Neural progenitor cell (in vitro differentiated cells): Measurements from ENCODE around the gene GGA1. TPM values are rescaled to one million over a fixed set of nuclear protein-coding genes. Genes with fewer than 3 reads are reported as not detected.
A peak's percentile ranks its signal among the peaks of the same experiment; 100 is the strongest.

ENCODE experiments used
- DNase-seq: peaks from one replicate; pipeline ENCODE4 v3.0.0-alpha.2; 2016; ENCODE audit warnings: low spot score
- H2AFZ ChIP-seq: fragments of 200-600 bp; sonication (generic); replicated peaks from 2 replicates; pipeline ENCODE4 v1.6.1; 2016; ENCODE audit warnings: antibody characterized with exemption
- H3F3A ChIP-seq: fragments of 200-600 bp; sonication (generic); 2 replicates; pipeline ENCODE4 v1.6.1; 2016; ENCODE audit warnings: antibody characterized with exemption, low read depth
- H3K27ac ChIP-seq: fragments of 200-600 bp; sonication (generic); 2 replicates; pipeline ENCODE4 v1.5.1; 2016; ENCODE audit warnings: mild to moderate bottlenecking
- H3K27me3 ChIP-seq: fragments of 200-600 bp; sonication (generic); 2 replicates; pipeline ENCODE4 v1.6.1; 2016; ENCODE audit warnings: mild to moderate bottlenecking, moderate library complexity
- H3K36me3 ChIP-seq: fragments of 200-600 bp; sonication (generic); 2 replicates; pipeline ENCODE4 v1.5.1; 2016
- H3K4me1 ChIP-seq: fragments of 200-600 bp; sonication (generic); 2 replicates; pipeline ENCODE4 v1.6.1; 2016; ENCODE audit warnings: mixed run types
- H3K4me2 ChIP-seq: fragments of 200-600 bp; sonication (generic); 2 replicates; pipeline ENCODE4 v1.6.1; 2016
- H3K4me3 ChIP-seq: fragments of 200-600 bp; sonication (generic); 2 replicates; pipeline ENCODE4 v1.5.1; 2016
- H3K79me2 ChIP-seq: fragments of 200-600 bp; sonication (generic); 2 replicates; pipeline ENCODE4 v1.6.1; 2016; ENCODE audit warnings: low read depth
- H3K9ac ChIP-seq: fragments of 200-600 bp; sonication (generic); 2 replicates; pipeline ENCODE4 v1.6.1; 2016
- H3K9me3 ChIP-seq: fragments of 200-600 bp; sonication (generic); 2 replicates; pipeline ENCODE4 v1.5.1; 2016; ENCODE audit warnings: low read depth
- H4K20me1 ChIP-seq: fragments of 200-600 bp; sonication (generic); 2 replicates; pipeline ENCODE4 v1.6.1; 2016; ENCODE audit warnings: low read depth
- H3K27ac Mint-ChIP-seq: 3 replicates; pipeline ENCODE4 v1.8.0; 2021; ENCODE audit warnings: mixed read lengths
- H3K27me3 Mint-ChIP-seq: 2 replicates; pipeline ENCODE4 v1.8.0; 2022; ENCODE audit warnings: low read depth, mild to moderate bottlenecking, inconsistent platforms, moderate library complexity, mixed read lengths; ENCODE audit not compliant: insufficient read depth
- H3K36me3 Mint-ChIP-seq: 3 replicates; pipeline ENCODE4 v1.8.0; 2021; ENCODE audit warnings: mixed read lengths
- H3K4me1 Mint-ChIP-seq: 3 replicates; pipeline ENCODE4 v1.8.0; 2021; ENCODE audit warnings: mixed read lengths
- H3K4me3 Mint-ChIP-seq: 3 replicates; pipeline ENCODE4 v1.8.0; 2021; ENCODE audit warnings: mild to moderate bottlenecking, moderate library complexity, mixed read lengths
- H3K9me3 Mint-ChIP-seq: 3 replicates; pipeline ENCODE4 v1.8.0; 2020; ENCODE audit warnings: mixed read lengths
- EZH2 ChIP-seq: fragments of 200-600 bp; sonication (generic); IDR thresholded peaks from 2 replicates; pipeline ENCODE4 v1.6.1; 2017; ENCODE audit warnings: antibody characterized with exemption, mild to moderate bottlenecking, moderate library complexity
- EZH2phosphoT487 ChIP-seq: fragments of 200-600 bp; sonication (generic); IDR thresholded peaks from 2 replicates; pipeline ENCODE4 v1.6.1; 2017; ENCODE audit warnings: antibody characterized with exemption
- total RNA-seq: library from RNA; depleted of rRNA; stranded (reverse); fragments of >200 nt; gene quantifications from 2 replicates; pipeline ENCODE4 v1.2.3, GENCODE V29; 2015; ENCODE audit warnings: low replicate concordance
- TF ChIP-seq, protein P1 (sequence below): fragments of 200-600 bp; sonication (generic); IDR thresholded peaks from 2 replicates; pipeline ENCODE4 v1.5.1; 2017; ENCODE audit warnings: antibody characterized with exemption, mild to moderate bottlenecking

GGA1 gene
- total RNA-seq, 1 donor from 2014 or later: 62.3 TPM

DNA sequence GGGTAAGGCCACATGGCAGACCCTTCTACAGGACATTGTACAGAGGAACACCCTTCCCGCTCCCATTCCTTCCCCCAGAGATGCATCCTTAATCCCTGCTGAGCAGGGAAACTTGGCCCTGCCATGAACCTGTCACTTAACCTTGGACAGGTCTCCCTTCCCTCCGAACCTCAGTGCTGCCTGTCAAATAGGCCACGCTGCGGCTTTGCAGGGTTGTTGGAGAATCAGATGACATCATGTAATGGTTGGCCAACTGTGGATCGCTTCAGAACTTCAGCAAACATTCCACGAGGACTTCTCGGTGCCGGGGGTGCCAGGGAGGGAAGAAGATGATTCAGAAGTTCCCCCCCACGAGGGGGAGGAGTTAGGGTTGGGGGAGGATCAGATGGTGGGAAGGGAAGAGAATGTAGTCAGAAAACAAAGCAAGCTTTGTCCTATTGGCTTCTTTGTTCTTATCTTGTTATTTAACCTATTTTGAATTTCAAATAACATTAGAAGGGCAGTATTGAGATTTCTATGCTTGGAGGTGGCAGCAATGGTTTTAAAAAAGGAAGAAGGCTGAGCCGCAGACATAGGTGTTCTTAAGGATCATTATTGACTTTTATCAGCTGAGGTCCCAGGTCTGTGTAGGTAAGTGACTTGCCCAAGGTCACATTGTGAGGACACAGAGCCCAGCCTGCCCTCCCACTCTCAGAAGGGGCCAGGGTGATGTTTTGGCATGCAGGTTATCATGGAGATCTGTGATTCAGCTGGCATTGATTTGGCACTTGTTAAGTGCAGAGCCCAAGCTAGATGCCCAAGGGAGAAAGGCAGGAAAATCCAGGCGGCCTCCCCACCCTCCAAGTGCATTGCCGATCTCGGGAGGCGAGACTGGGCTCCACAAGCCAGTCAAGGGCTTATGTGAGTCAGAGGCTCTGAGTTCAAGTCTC lies 45.2 kb upstream of the GGA1 start:
- Mint-ChIP-seq H3K4me3 (no peak overlapping the region), H3K9me3 (no peaks in the 10 kb centered on the region)
- peaks cover 16% of the 10 kb centered on the region for H3K4me1 ChIP-seq

DNA sequence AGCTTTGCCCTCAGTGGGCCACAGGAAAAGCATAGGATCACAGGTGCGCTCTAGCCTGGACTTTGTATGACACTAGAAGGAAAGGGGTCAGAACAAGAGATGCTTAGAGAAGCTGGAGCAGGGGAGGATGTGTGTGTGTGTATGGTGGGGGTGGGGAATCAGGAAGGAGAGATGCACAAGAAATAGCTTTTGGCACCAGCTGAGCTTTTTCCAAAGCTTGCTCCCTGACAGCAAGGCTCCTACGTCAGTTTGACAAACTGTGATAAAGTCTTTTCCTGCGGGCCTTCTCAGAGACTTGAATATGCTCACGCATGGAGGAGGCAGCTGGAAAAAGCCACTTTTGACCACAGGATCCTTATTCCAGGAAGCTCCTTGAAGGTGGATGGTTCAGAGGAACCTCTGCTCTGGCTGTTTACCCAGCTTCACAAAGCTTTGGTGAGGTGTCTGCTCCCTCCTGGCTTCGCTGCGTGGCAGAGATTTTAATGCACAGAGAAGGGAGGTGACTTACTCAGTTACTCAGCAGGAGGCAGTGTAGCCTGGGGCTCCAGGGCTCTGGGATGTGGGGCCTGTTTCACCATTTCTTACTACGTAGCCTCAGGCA lies 44.4 kb upstream of the GGA1 start:
- Histone ChIP-seq H3K27me3 (peaks cover 30% of the 10 kb centered on the region), H3K27ac (no peak overlapping the region), H3F3A (peaks cover 11% of the 10 kb centered on the region), H3K4me2 (no peak overlapping the region), H3K79me2 (no peaks in the 10 kb centered on the region), H3K4me3 (no peak overlapping the region), H3K36me3 (no peaks in the 10 kb centered on the region), H3K9me3 (no peaks in the 10 kb centered on the region), H3K9ac (no peak overlapping the region), H3K4me1 (peaks cover 16% of the 10 kb centered on the region), H4K20me1 (no peaks in the 10 kb centered on the region), H2AFZ (no peak overlapping the region)
- Mint-ChIP-seq H3K27me3 (peaks cover 3% of the 10 kb centered on the region), H3K9me3 (no peaks in the 10 kb centered on the region), H3K27ac (no peak overlapping the region), H3K4me3 (no peak overlapping the region), H3K36me3 (peaks cover 2% of the 10 kb centered on the region), H3K4me1 (peaks cover 30% of the 10 kb centered on the region)
- no peak for TF ChIP-seq EZH2phosphoT487
- no peak for TF ChIP-seq EZH2
- TF ChIP-seq, protein P1, sequence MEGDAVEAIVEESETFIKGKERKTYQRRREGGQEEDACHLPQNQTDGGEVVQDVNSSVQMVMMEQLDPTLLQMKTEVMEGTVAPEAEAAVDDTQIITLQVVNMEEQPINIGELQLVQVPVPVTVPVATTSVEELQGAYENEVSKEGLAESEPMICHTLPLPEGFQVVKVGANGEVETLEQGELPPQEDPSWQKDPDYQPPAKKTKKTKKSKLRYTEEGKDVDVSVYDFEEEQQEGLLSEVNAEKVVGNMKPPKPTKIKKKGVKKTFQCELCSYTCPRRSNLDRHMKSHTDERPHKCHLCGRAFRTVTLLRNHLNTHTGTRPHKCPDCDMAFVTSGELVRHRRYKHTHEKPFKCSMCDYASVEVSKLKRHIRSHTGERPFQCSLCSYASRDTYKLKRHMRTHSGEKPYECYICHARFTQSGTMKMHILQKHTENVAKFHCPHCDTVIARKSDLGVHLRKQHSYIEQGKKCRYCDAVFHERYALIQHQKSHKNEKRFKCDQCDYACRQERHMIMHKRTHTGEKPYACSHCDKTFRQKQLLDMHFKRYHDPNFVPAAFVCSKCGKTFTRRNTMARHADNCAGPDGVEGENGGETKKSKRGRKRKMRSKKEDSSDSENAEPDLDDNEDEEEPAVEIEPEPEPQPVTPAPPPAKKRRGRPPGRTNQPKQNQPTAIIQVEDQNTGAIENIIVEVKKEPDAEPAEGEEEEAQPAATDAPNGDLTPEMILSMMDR: no peak
- no peak for DNase-seq

More for the DNA sequence above, 45.2 kb upstream of the GGA1 start:
- Histone ChIP-seq H3K79me2 (no peaks in the 10 kb centered on the region), H3K4me3 (no peak overlapping the region), H3K4me2 (no peak overlapping the region), H3K27me3 (peaks cover 35% of the 10 kb centered on the region), H3K9ac (no peak overlapping the region), H3K36me3 (no peaks in the 10 kb centered on the region), H4K20me1 (no peaks in the 10 kb centered on the region), H3F3A (peaks cover 18% of the 10 kb centered on the region), H3K9me3 (no peaks in the 10 kb centered on the region), H3K27ac (no peak overlapping the region), H2AFZ (no peak overlapping the region)
- peak overlapping the region; percentile 48 for H3K27ac Mint-ChIP-seq
- peaks cover 3% of the 10 kb centered on the region for H3K27me3 Mint-ChIP-seq
- peaks cover 30% of the 10 kb centered on the region for H3K4me1 Mint-ChIP-seq
- no peak for TF ChIP-seq EZH2phosphoT487
- TF ChIP-seq EZH2: no peak
- TF ChIP-seq, protein P1: no peak
- no peak for DNase-seq
- H3K36me3 Mint-ChIP-seq: peaks cover 2% of the 10 kb centered on the region

GRCh38 chr22:37565830-37566229 lies 42.8 kb upstream of the GGA1 start:
- Mint-ChIP-seq H3K4me3 (no peak overlapping the region), H3K36me3 (peaks cover 2% of the 10 kb centered on the region), H3K4me1 (peaks cover 28% of the 10 kb centered on the region), H3K27me3 (peaks cover 4% of the 10 kb centered on the region), H3K9me3 (no peaks in the 10 kb centered on the region), H3K27ac (no peak overlapping the region)
- H3K79me2 ChIP-seq: no peaks in the 10 kb centered on the region
- H3K27me3 ChIP-seq: peaks cover 15% of the 10 kb centered on the region
- H3K4me1 ChIP-seq: peaks cover 8% of the 10 kb centered on the region
- H3K4me3 ChIP-seq: no peak overlapping the region
- no peak overlapping the region for H3K4me2 ChIP-seq
- H3K9me3 ChIP-seq: no peaks in the 10 kb centered on the region
- no peak overlapping the region for H2AFZ ChIP-seq
- no peaks in the 10 kb centered on the region for H3K36me3 ChIP-seq
- H3K27ac ChIP-seq: no peak overlapping the region
- TF ChIP-seq EZH2 (no peak), EZH2phosphoT487 (no peak)
- TF ChIP-seq, protein P1: no peak
- H3F3A ChIP-seq: peaks cover 3% of the 10 kb centered on the region
- DNase-seq: no peak
- H3K9ac ChIP-seq: no peak overlapping the region
- no peaks in the 10 kb centered on the region for H4K20me1 ChIP-seq
